OCI-LY3 (cell line): ENCODE measurements around the gene ZNF91.

Experiments
- CTCF ChIP-seq: fragments of 200-600, 300-600 bp; sonication (generic); IDR thresholded peaks from 2 replicates; pipeline ENCODE4 v1.5.1; 2014; ENCODE audit warnings: antibody characterized with exemption, low read length, low read depth
- EZH2phosphoT487 ChIP-seq: fragments of 200-600 bp; shearing (Covaris generic); IDR thresholded peaks from 2 replicates; pipeline ENCODE4 v1.6.1; 2018; ENCODE audit warnings: antibody characterized with exemption, mixed run types, low read depth

GRCh38 chr19:23328211-23328610 lies 67.1 kb downstream of the ZNF91 start:
- TF ChIP-seq CTCF (no peak), EZH2phosphoT487 (no peak)
